GM15510 (cell line): Measurements from ENCODE around the gene CXXC5.

Experiments
- POLR2A ChIP-seq: IDR thresholded peaks from 3 replicates; pipeline ENCODE4 v1.6.1; 2011; ENCODE audit warnings: borderline replicate concordance; ENCODE audit not compliant: insufficient read length; ENCODE audit errors: extremely low read depth

Gene CXXC5

GRCh38 chr5:139696894-139697658 is 48.9 kb downstream of the CXXC5 start:
- no peak for TF ChIP-seq POLR2A

- no peak for TF ChIP-seq POLR2A
These were observed 50.5 kb downstream of the CXXC5 start for GRCh38 chr5:139698490-139699146.

- TF ChIP-seq POLR2A = no peak
These were observed 51.2 kb downstream of the CXXC5 start for GRCh38 chr5:139699351-139699750.

- no peak for TF ChIP-seq POLR2A
These were observed 52.5 kb downstream of the CXXC5 start for GRCh38 chr5:139700711-139701055.

GRCh38 chr5:139701056-139701741 is 53.0 kb downstream of the CXXC5 start:
- no peak for TF ChIP-seq POLR2A

- no peak for TF ChIP-seq POLR2A
These were observed 54.4 kb downstream of the CXXC5 start for GRCh38 chr5:139702548-139702947.

- no peak for TF ChIP-seq POLR2A
These were observed 56.6 kb downstream of the CXXC5 start for GRCh38 chr5:139704748-139705147.

- TF ChIP-seq POLR2A = no peak
These were observed 57.0 kb downstream of the CXXC5 start for GRCh38 chr5:139705191-139705590.

- no peak for TF ChIP-seq POLR2A
These were observed 57.8 kb downstream of the CXXC5 start for GRCh38 chr5:139705655-139706587.

- TF ChIP-seq POLR2A = no peak
These were observed 59.4 kb downstream of the CXXC5 start for GRCh38 chr5:139707445-139708003.

GRCh38 chr5:139708434-139708861 is 60.3 kb downstream of the CXXC5 start:
- no peak for TF ChIP-seq POLR2A

GRCh38 chr5:139708877-139709581 is 60.9 kb downstream of the CXXC5 start:
- TF ChIP-seq POLR2A = no peak

GRCh38 chr5:139709582-139710318 is 61.6 kb downstream of the CXXC5 start:
- no peak for TF ChIP-seq POLR2A
